ENCODE measurements around the gene MORN5.

MORN5 gene

GRCh38 chr9:122125158-122125508 lies 34.6 kb upstream of the MORN5 start:
- Histone ChIP-seq H3K36me3 (ENCODE audit: control insufficient read depth, insufficient read depth, low read length) (no peaks in the 10 kb centered on the region), H3K27me3 (replicated peaks; ENCODE audit: control insufficient read depth, insufficient read depth, low read length, poor library complexity, severe bottlenecking) (no peaks in the 10 kb centered on the region), H3K9me3 (ENCODE audit: control insufficient read depth, low read length) (no peaks in the 10 kb centered on the region), H3K4me3 (ENCODE audit: insufficient read depth, low read depth, low read length, poor library complexity, severe bottlenecking) (no peak overlapping the region), H3K27ac (ENCODE audit: insufficient read depth, low read length, poor library complexity, severe bottlenecking) (no peak overlapping the region), H3K4me1 (ENCODE audit: control insufficient read depth, insufficient read depth, low read length, poor library complexity, severe bottlenecking) (peaks cover 9% of the 10 kb centered on the region)
- peak; percentile 48 to 60 (median 54) for DNase-seq

GRCh38 chr9:122125509-122126330 lies 34.0 kb upstream of the MORN5 start:
- no peak overlapping the region for H3K27ac ChIP-seq (ENCODE audit: insufficient read depth, low read length, poor library complexity, severe bottlenecking)
- no peaks in the 10 kb centered on the region for H3K36me3 ChIP-seq (ENCODE audit: control insufficient read depth, insufficient read depth, low read length)
- H3K9me3 ChIP-seq (ENCODE audit: control insufficient read depth, low read length), result no peaks in the 10 kb centered on the region
- no peak overlapping the region for H3K4me3 ChIP-seq (ENCODE audit: insufficient read depth, low read depth, low read length, poor library complexity, severe bottlenecking)
- peaks cover 9% of the 10 kb centered on the region for H3K4me1 ChIP-seq (ENCODE audit: control insufficient read depth, insufficient read depth, low read length, poor library complexity, severe bottlenecking)
- no peaks in the 10 kb centered on the region for H3K27me3 ChIP-seq (replicated peaks; ENCODE audit: control insufficient read depth, insufficient read depth, low read length, poor library complexity, severe bottlenecking)
- no peak for DNase-seq

- peaks cover 9% of the 10 kb centered on the region for H3K4me1 ChIP-seq (ENCODE audit: control insufficient read depth, insufficient read depth, low read length, poor library complexity, severe bottlenecking)
- H3K9me3 ChIP-seq (ENCODE audit: control insufficient read depth, low read length), result no peaks in the 10 kb centered on the region
- H3K36me3 ChIP-seq (ENCODE audit: control insufficient read depth, insufficient read depth, low read length), result no peaks in the 10 kb centered on the region
- H3K4me3 ChIP-seq (ENCODE audit: insufficient read depth, low read depth, low read length, poor library complexity, severe bottlenecking), result no peak overlapping the region
- no peak overlapping the region for H3K27ac ChIP-seq (ENCODE audit: insufficient read depth, low read length, poor library complexity, severe bottlenecking)
- H3K27me3 ChIP-seq (replicated peaks; ENCODE audit: control insufficient read depth, insufficient read depth, low read length, poor library complexity, severe bottlenecking), result no peaks in the 10 kb centered on the region
- no peak for DNase-seq
Observed at GRCh38 chr9:122126331-122127261, 33.1 kb upstream of the MORN5 start.

- Histone ChIP-seq H3K9me3 (ENCODE audit: control insufficient read depth, low read length) (no peaks in the 10 kb centered on the region), H3K4me3 (ENCODE audit: insufficient read depth, low read depth, low read length, poor library complexity, severe bottlenecking) (no peak overlapping the region), H3K4me1 (ENCODE audit: control insufficient read depth, insufficient read depth, low read length, poor library complexity, severe bottlenecking) (peaks cover 9% of the 10 kb centered on the region), H3K36me3 (ENCODE audit: control insufficient read depth, insufficient read depth, low read length) (no peaks in the 10 kb centered on the region), H3K27ac (ENCODE audit: insufficient read depth, low read length, poor library complexity, severe bottlenecking) (no peak overlapping the region), H3K27me3 (replicated peaks; ENCODE audit: control insufficient read depth, insufficient read depth, low read length, poor library complexity, severe bottlenecking) (no peaks in the 10 kb centered on the region)
- no peak for DNase-seq
Observed at GRCh38 chr9:122127396-122127798, 32.3 kb upstream of the MORN5 start.

- DNase-seq, result no peak
- H3K9me3 ChIP-seq (ENCODE audit: control insufficient read depth, low read length), result no peaks in the 10 kb centered on the region
- no peak overlapping the region for H3K4me3 ChIP-seq (ENCODE audit: insufficient read depth, low read depth, low read length, poor library complexity, severe bottlenecking)
- H3K27me3 ChIP-seq (replicated peaks; ENCODE audit: control insufficient read depth, insufficient read depth, low read length, poor library complexity, severe bottlenecking), result no peaks in the 10 kb centered on the region
- H3K27ac ChIP-seq (ENCODE audit: insufficient read depth, low read length, poor library complexity, severe bottlenecking), result no peak overlapping the region
- H3K4me1 ChIP-seq (ENCODE audit: control insufficient read depth, insufficient read depth, low read length, poor library complexity, severe bottlenecking), result peaks cover 9% of the 10 kb centered on the region
- H3K36me3 ChIP-seq (ENCODE audit: control insufficient read depth, insufficient read depth, low read length), result no peaks in the 10 kb centered on the region
Observed at GRCh38 chr9:122128007-122128968, 31.4 kb upstream of the MORN5 start.

- no peaks in the 10 kb centered on the region for H3K9me3 ChIP-seq (ENCODE audit: control insufficient read depth, low read length)
- no peak for DNase-seq
- H3K27ac ChIP-seq (ENCODE audit: insufficient read depth, low read length, poor library complexity, severe bottlenecking), result no peak overlapping the region
Observed at GRCh38 chr9:122128969-122129343, 30.8 kb upstream of the MORN5 start.

GRCh38 chr9:122129969-122130368 lies 29.7 kb upstream of the MORN5 start:
- no peak overlapping the region for H3K27ac ChIP-seq (ENCODE audit: insufficient read depth, low read length, poor library complexity, severe bottlenecking)
- no peak for DNase-seq
- H3K9me3 ChIP-seq (ENCODE audit: control insufficient read depth, low read length), result no peaks in the 10 kb centered on the region
- peaks cover 9% of the 10 kb centered on the region for H3K4me1 ChIP-seq (ENCODE audit: control insufficient read depth, insufficient read depth, low read length, poor library complexity, severe bottlenecking)
- no peaks in the 10 kb centered on the region for H3K27me3 ChIP-seq (replicated peaks; ENCODE audit: control insufficient read depth, insufficient read depth, low read length, poor library complexity, severe bottlenecking)
- no peak overlapping the region for H3K4me3 ChIP-seq (ENCODE audit: insufficient read depth, low read depth, low read length, poor library complexity, severe bottlenecking)
- H3K36me3 ChIP-seq (ENCODE audit: control insufficient read depth, insufficient read depth, low read length), result no peaks in the 10 kb centered on the region

More at GRCh38 chr9:122128969-122129343, 30.8 kb upstream of the MORN5 start:
- Histone ChIP-seq H3K4me3 (ENCODE audit: insufficient read depth, low read depth, low read length, poor library complexity, severe bottlenecking) (no peak overlapping the region), H3K4me1 (ENCODE audit: control insufficient read depth, insufficient read depth, low read length, poor library complexity, severe bottlenecking) (peaks cover 9% of the 10 kb centered on the region), H3K27me3 (replicated peaks; ENCODE audit: control insufficient read depth, insufficient read depth, low read length, poor library complexity, severe bottlenecking) (no peaks in the 10 kb centered on the region), H3K36me3 (ENCODE audit: control insufficient read depth, insufficient read depth, low read length) (no peaks in the 10 kb centered on the region)

GRCh38 chr9:122130837-122131236 lies 28.9 kb upstream of the MORN5 start:
- Histone ChIP-seq H3K4me3 (ENCODE audit: insufficient read depth, low read depth, low read length, poor library complexity, severe bottlenecking) (no peak overlapping the region), H3K27me3 (replicated peaks; ENCODE audit: control insufficient read depth, insufficient read depth, low read length, poor library complexity, severe bottlenecking) (no peaks in the 10 kb centered on the region), H3K4me1 (ENCODE audit: control insufficient read depth, insufficient read depth, low read length, poor library complexity, severe bottlenecking) (peaks cover 9% of the 10 kb centered on the region), H3K9me3 (ENCODE audit: control insufficient read depth, low read length) (no peaks in the 10 kb centered on the region), H3K36me3 (ENCODE audit: control insufficient read depth, insufficient read depth, low read length) (no peaks in the 10 kb centered on the region), H3K27ac (ENCODE audit: insufficient read depth, low read length, poor library complexity, severe bottlenecking) (no peak overlapping the region)
- no peak for DNase-seq

GRCh38 chr9:122131401-122132001 lies 28.2 kb upstream of the MORN5 start:
- DNase-seq, result no peak
- Histone ChIP-seq H3K4me1 (ENCODE audit: control insufficient read depth, insufficient read depth, low read length, poor library complexity, severe bottlenecking) (peaks cover 5% of the 10 kb centered on the region), H3K4me3 (ENCODE audit: insufficient read depth, low read depth, low read length, poor library complexity, severe bottlenecking) (no peak overlapping the region), H3K36me3 (ENCODE audit: control insufficient read depth, insufficient read depth, low read length) (no peaks in the 10 kb centered on the region), H3K27me3 (replicated peaks; ENCODE audit: control insufficient read depth, insufficient read depth, low read length, poor library complexity, severe bottlenecking) (no peaks in the 10 kb centered on the region), H3K27ac (ENCODE audit: insufficient read depth, low read length, poor library complexity, severe bottlenecking) (no peak overlapping the region), H3K9me3 (ENCODE audit: control insufficient read depth, low read length) (no peaks in the 10 kb centered on the region)
